ENCODE data around the gene TMEM14A. TPM values are rescaled to one million over a fixed set of nuclear protein-coding genes. Genes with fewer than 3 reads are reported as not detected.

Gene TMEM14A
- total and polyA plus RNA-seq, 2 of the 8 experiments (the other 6 are each of a cell fraction or from before 2014, with no cell fraction given): 11.1 to 11.2 TPM

- ChIA-PET POLR2A (ENCODE audit: partially characterized antibody) (no interaction called here), CTCF (ENCODE audit: partially characterized antibody) (interaction anchor here (1.1 kb wide), 1 partner anchor 10 kb away, joined by 6 read pairs; no protein-coding TSS in a partner anchor)
- Histone ChIP-seq H4K5ac (ENCODE audit: insufficient read length, low read depth, low read length) (no peak overlapping the region), H3K9me3 (ENCODE audit: insufficient read depth in 2 of 2, low read depth in 1 of 2, low read length in 1 of 2) (no peaks in the 10 kb centered on the region), H2BK120ac (replicated peaks; ENCODE audit: low read depth, low read length) (no peak overlapping the region), H3K4me3 (ENCODE audit: extremely low read depth in 1 of 4, insufficient read depth in 2 of 4, low read depth in 3 of 4, low read length in 4 of 4) (no peak overlapping the region), H3K23ac (ENCODE audit: insufficient read length) (no peak overlapping the region), H3K4me1 (replicated peaks in 1 of 4; ENCODE audit: control insufficient read depth in 3 of 4, insufficient read depth in 4 of 4, low read length in 3 of 4) (peaks cover 0 to 8% (median 2%) of the 10 kb centered on the region in 4 experiments; a peak in 3 of 7 replicates), H3K18ac (ENCODE audit: extremely low read depth, low read length) (no peak overlapping the region), H2BK15ac (ENCODE audit: low read length) (no peak overlapping the region), H3K27ac (ENCODE audit: low read depth, low read length) (no peak overlapping the region), H3K27me3 (replicated peaks in 1 of 4; ENCODE audit: control insufficient read depth in 3 of 4, extremely low read depth in 1 of 4, insufficient read depth in 3 of 4, low read length in 3 of 4) (no peaks in the 10 kb centered on the region), H3K4me2 (ENCODE audit: insufficient read depth in 1 of 2, low read depth in 2 of 2, low read length in 2 of 2) (no peak overlapping the region), H2BK20ac (ENCODE audit: low read length) (0 out of 2 replicates have a peak overlapping the region, but pooled peaks have one; percentile 25), H3K4ac (replicated peaks; ENCODE audit: insufficient read length, low read depth, low read length) (no peak overlapping the region), H3K23me2 (ENCODE audit: low read depth, low read length) (no peaks in the 10 kb centered on the region), H4K91ac (replicated peaks; ENCODE audit: insufficient read length, low read length) (no peak overlapping the region), H4K20me1 (replicated peaks in 1 of 2; ENCODE audit: control insufficient read depth in 1 of 2, insufficient read depth in 2 of 2, low read length in 2 of 2) (no peaks in the 10 kb centered on the region), H3K36me3 (ENCODE audit: control insufficient read depth in 2 of 4, insufficient read depth in 4 of 4, low read length in 3 of 4) (no peaks in the 10 kb centered on the region), H3K79me1 (ENCODE audit: low read depth, low read length) (no peaks in the 10 kb centered on the region; the same call in 1 of the 2 replicates), H3K9ac (replicated peaks in 1 of 4; ENCODE audit: extremely low read depth in 1 of 4, low read depth in 3 of 4, low read length in 3 of 4) (no peak overlapping the region), H3K56ac (replicated peaks; ENCODE audit: insufficient read length, low read depth, low read length) (no peak overlapping the region), H3K79me2 (ENCODE audit: control insufficient read depth in 1 of 2, insufficient read depth in 2 of 2, low read length in 2 of 2) (no peaks in the 10 kb centered on the region), H2BK5ac (ENCODE audit: low read depth, low read length) (no peak overlapping the region), H2AFZ (ENCODE audit: low read length) (no peak overlapping the region), H2AK5ac (ENCODE audit: low read depth, low read length) (no peak overlapping the region), H4K8ac (ENCODE audit: extremely low read depth, insufficient read depth, low read length) (no peak overlapping the region), H3K14ac (ENCODE audit: insufficient read length) (no peak overlapping the region), H2BK12ac (ENCODE audit: low read depth, low read length) (no peak overlapping the region)
- DNase-seq (ENCODE audit: low read depth in 1 of 2, low spot score in 2 of 2): no peak
- no peak for FAIRE-seq
- 93% methylated on average over 6 of the region's 6 CpGs; no CpG with 5 or more reads in 1 of the 2 experiments for WGBS, 2 experiments (ENCODE audit: extremely low coverage in 1 of 2, insufficient coverage in 1 of 2, insufficient read length in 1 of 2, insufficient replicate concordance in 2 of 2, low coverage in 1 of 2, low lambda C conversion rate in 2 of 2, missing lambda C conversion rate in 1 of 2)
- TF ChIP-seq JUN (IDR thresholded peaks at IDR 0.05; ENCODE audit: low read depth, low read length) (no peak), KDM4A (IDR thresholded peaks at IDR 0.05; ENCODE audit: low read depth, low read length, severe bottlenecking) (no peak), CTBP2 (IDR thresholded peaks at IDR 0.05; ENCODE audit: borderline replicate concordance, insufficient read depth, insufficient read length, low read length) (no peak), KDM1A (IDR thresholded peaks at IDR 0.05; ENCODE audit: borderline replicate concordance, low read length) (no peak), E2F6 (IDR thresholded peaks at IDR 0.05) (no peak), ATF3 (IDR thresholded peaks at IDR 0.05; ENCODE audit: insufficient read depth, low read depth, low read length) (no peak), TCF12 (IDR thresholded peaks at IDR 0.05; ENCODE audit: low read depth, low read length) (no peak), SIRT6 (IDR thresholded peaks at IDR 0.05; ENCODE audit: low read length) (no peak), BCL11A (IDR thresholded peaks at IDR 0.05; ENCODE audit: low read depth in 2 of 2, low read length in 2 of 2) (no peak), SIX5 (IDR thresholded peaks at IDR 0.05; ENCODE audit: low read depth, low read length) (no peak), HDAC2 (IDR thresholded peaks at IDR 0.05; ENCODE audit: borderline replicate concordance in 1 of 2, low read depth in 2 of 2, low read length in 2 of 2) (no peak)
These were observed 64.2 kb downstream of the TMEM14A start for GRCh38 chr6:52735071-52735470.
